Endothelial cell (in vitro differentiated cells): ENCODE results near the gene CMSS1. TPM values are rescaled to one million over a fixed set of nuclear protein-coding genes. Genes with fewer than 3 reads are reported as not detected.

ENCODE experiments used
- DNase-seq: peaks from one replicate; pipeline ENCODE4 v3.0.0; 2021; ENCODE audit warnings: low spot score
- H3K27ac Mint-ChIP-seq: one replicate; pipeline ENCODE4 v1.8.0; 2021; ENCODE audit warnings: mixed read lengths, inconsistent platforms; ENCODE audit not compliant: unreplicated experiment
- H3K27me3 Mint-ChIP-seq: one replicate; pipeline ENCODE4 v1.8.0; 2021; ENCODE audit warnings: mild to moderate bottlenecking, moderate library complexity, mixed read lengths, inconsistent platforms; ENCODE audit not compliant: unreplicated experiment
- H3K36me3 Mint-ChIP-seq: one replicate; pipeline ENCODE4 v1.8.0; 2021; ENCODE audit warnings: mild to moderate bottlenecking, low read depth, mixed read lengths, inconsistent platforms; ENCODE audit not compliant: unreplicated experiment
- H3K4me1 Mint-ChIP-seq: one replicate; pipeline ENCODE4 v1.8.0; 2021; ENCODE audit warnings: mild to moderate bottlenecking, mixed read lengths, inconsistent platforms; ENCODE audit not compliant: unreplicated experiment
- H3K4me3 Mint-ChIP-seq: one replicate; pipeline ENCODE4 v1.8.0; 2021; ENCODE audit warnings: mild to moderate bottlenecking, mixed read lengths, inconsistent platforms; ENCODE audit not compliant: unreplicated experiment
- H3K9me3 Mint-ChIP-seq: one replicate; pipeline ENCODE4 v1.8.0; 2021; ENCODE audit warnings: mixed read lengths, inconsistent platforms; ENCODE audit not compliant: unreplicated experiment
- CTCF ChIP-seq: fragments of 200-600 bp; sonication (generic); IDR thresholded peaks from one replicate; pipeline ENCODE4 v1.5.0; 2021; ENCODE audit warnings: antibody characterized with exemption; ENCODE audit not compliant: unreplicated experiment
- total RNA-seq: library from RNA; stranded (reverse); fragmentation: NEBNext Ultra II Directional; extraction: Animal tissue kit (Norgen Biotek cat#: 25700); gene quantifications from one replicate; pipeline ENCODE4 v1.2.1, GENCODE V29; 2021; ENCODE audit not compliant: unreplicated experiment

Gene CMSS1
- total RNA-seq, 1 donor from 2014 or later = 25.8 TPM

- Mint-ChIP-seq H3K27me3 (no peaks in the 10 kb centered on the region), H3K9me3 (no peaks in the 10 kb centered on the region), H3K4me1 (no peaks in the 10 kb centered on the region), H3K36me3 (no peaks in the 10 kb centered on the region), H3K4me3 (no peak overlapping the region), H3K27ac (no peak overlapping the region)
- DNase-seq = no peak
- TF ChIP-seq CTCF = no peak
These were observed 93.8 kb downstream of the CMSS1 start for GRCh38 chr3:99911433-99911832.

- H3K27me3 Mint-ChIP-seq = no peaks in the 10 kb centered on the region
- no peak overlapping the region for H3K27ac Mint-ChIP-seq
These were observed 98.3 kb downstream of the CMSS1 start for GRCh38 chr3:99915906-99916432.

DNA sequence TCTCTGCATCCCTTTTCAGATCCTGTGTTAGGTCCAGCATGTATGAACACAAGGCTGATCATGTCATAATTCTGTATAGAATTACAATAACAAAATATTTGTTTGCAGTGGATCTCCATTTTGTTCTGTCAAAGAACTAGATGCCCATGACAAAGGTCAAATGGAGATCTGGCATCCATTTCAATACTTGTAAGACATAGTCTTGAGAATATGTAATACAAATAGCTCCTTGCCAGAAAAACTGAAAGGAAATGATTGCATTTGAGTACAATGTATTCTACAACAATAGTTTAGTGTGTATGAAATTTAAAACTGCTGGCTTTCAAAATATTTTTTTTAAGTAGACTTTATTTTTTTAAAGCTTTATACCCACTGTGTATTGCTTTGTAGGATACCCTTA is 101.1 kb downstream of the CMSS1 start:
- DNase-seq = no peak
- Mint-ChIP-seq H3K4me1 (peaks cover 15% of the 10 kb centered on the region), H3K27ac (no peak overlapping the region), H3K36me3 (no peaks in the 10 kb centered on the region), H3K27me3 (no peaks in the 10 kb centered on the region), H3K4me3 (no peak overlapping the region), H3K9me3 (no peaks in the 10 kb centered on the region)
- TF ChIP-seq CTCF = no peak

More at GRCh38 chr3:99915906-99916432, 98.3 kb downstream of the CMSS1 start:
- no peak overlapping the region for H3K4me3 Mint-ChIP-seq
- H3K4me1 Mint-ChIP-seq = peaks cover 11% of the 10 kb centered on the region
- no peaks in the 10 kb centered on the region for H3K36me3 Mint-ChIP-seq
- no peak for TF ChIP-seq CTCF
- DNase-seq = no peak
- no peaks in the 10 kb centered on the region for H3K9me3 Mint-ChIP-seq

- no peak overlapping the region for H3K4me3 Mint-ChIP-seq
- no peak overlapping the region for H3K27ac Mint-ChIP-seq
- no peak for DNase-seq
- no peaks in the 10 kb centered on the region for H3K27me3 Mint-ChIP-seq
- no peaks in the 10 kb centered on the region for H3K36me3 Mint-ChIP-seq
- H3K4me1 Mint-ChIP-seq = peaks cover 15% of the 10 kb centered on the region
- no peak for TF ChIP-seq CTCF
- H3K9me3 Mint-ChIP-seq = no peaks in the 10 kb centered on the region
These were observed 102.0 kb downstream of the CMSS1 start for GRCh38 chr3:99919694-99920093.

GRCh38 chr3:99920481-99921376 is 103.1 kb downstream of the CMSS1 start:
- no peaks in the 10 kb centered on the region for H3K9me3 Mint-ChIP-seq
- TF ChIP-seq CTCF = no peak
- no peak for DNase-seq
- H3K4me1 Mint-ChIP-seq = peaks cover 15% of the 10 kb centered on the region
- H3K27ac Mint-ChIP-seq = peak overlapping the region; percentile 91
- H3K4me3 Mint-ChIP-seq = no peak overlapping the region
- no peaks in the 10 kb centered on the region for H3K27me3 Mint-ChIP-seq
- no peaks in the 10 kb centered on the region for H3K36me3 Mint-ChIP-seq
